HFFc6 (cell line): ENCODE data around the gene SEMA3A. TPM values are rescaled to one million over a fixed set of nuclear protein-coding genes. Genes with fewer than 3 reads are reported as not detected.

Experiments
- DNase-seq: peaks from one replicate; pipeline ENCODE4 v3.0.0-alpha.2; 2018
- H3K27ac Mint-ChIP-seq: 2 replicates; pipeline ENCODE4 v1.8.0; 2020; ENCODE audit warnings: mild to moderate bottlenecking, mixed read lengths
- H3K27me3 Mint-ChIP-seq: 2 replicates; pipeline ENCODE4 v1.8.0; 2021; ENCODE audit warnings: mild to moderate bottlenecking, moderate library complexity, mixed read lengths; ENCODE audit not compliant: insufficient read depth
- H3K36me3 Mint-ChIP-seq: 2 replicates; pipeline ENCODE4 v1.8.0; 2021; ENCODE audit warnings: low read depth, mixed read lengths
- H3K4me1 Mint-ChIP-seq: 2 replicates; pipeline ENCODE4 v1.8.0; 2020; ENCODE audit warnings: low read depth, mixed read lengths
- H3K4me3 Mint-ChIP-seq: 2 replicates; pipeline ENCODE4 v1.8.0; 2020; ENCODE audit warnings: mild to moderate bottlenecking, moderate library complexity, mixed read lengths
- H3K9me3 Mint-ChIP-seq: 2 replicates; pipeline ENCODE4 v1.8.0; 2020; ENCODE audit warnings: mild to moderate bottlenecking, mixed read lengths
- total RNA-seq, 6 experiments: library from RNA; stranded (reverse); fragmentation: NEBNext Ultra II Directional; extraction: Animal tissue kit (Norgen Biotek cat#: 25700); gene quantifications; 2 replicates in 1 of 6; 3 replicates in 5 of 6; pipeline ENCODE4 v1.2.3, GENCODE V29; 2021
- TF ChIP-seq, protein P1 (sequence below): fragments of 200-600 bp; sonication (generic); IDR thresholded peaks from 2 replicates; pipeline ENCODE4 v1.5.0; 2021; ENCODE audit warnings: antibody characterized with exemption, mild to moderate bottlenecking

SEMA3A gene
- total RNA-seq, 6 experiments from 2014 or later: 56.9 to 86.2 (median 74.4) TPM

DNA sequence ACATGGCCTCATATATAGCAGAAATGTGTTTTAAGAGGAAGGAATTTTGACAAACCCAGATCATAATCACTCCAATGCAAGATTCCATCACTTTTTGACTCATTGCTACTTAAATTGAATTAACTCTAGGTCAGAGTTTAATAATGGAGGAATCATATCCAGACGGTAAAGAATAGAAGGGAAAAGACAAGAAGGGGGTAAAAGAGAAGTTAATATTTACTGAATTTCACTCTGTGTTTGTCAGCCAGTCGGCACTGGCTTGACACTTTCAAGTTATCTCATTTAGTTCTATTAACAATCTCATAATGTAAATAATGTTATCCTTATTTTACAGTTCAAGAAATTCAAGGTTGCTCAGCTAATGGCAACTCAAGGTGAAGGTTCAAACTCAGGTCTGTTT is 147.5 kb downstream of the SEMA3A start:
- H3K36me3 Mint-ChIP-seq: peaks cover 19% of the 10 kb centered on the region
- H3K27me3 Mint-ChIP-seq: no peaks in the 10 kb centered on the region; the same call in 1 of the 2 replicates
- DNase-seq: no peak
- TF ChIP-seq, protein P1, sequence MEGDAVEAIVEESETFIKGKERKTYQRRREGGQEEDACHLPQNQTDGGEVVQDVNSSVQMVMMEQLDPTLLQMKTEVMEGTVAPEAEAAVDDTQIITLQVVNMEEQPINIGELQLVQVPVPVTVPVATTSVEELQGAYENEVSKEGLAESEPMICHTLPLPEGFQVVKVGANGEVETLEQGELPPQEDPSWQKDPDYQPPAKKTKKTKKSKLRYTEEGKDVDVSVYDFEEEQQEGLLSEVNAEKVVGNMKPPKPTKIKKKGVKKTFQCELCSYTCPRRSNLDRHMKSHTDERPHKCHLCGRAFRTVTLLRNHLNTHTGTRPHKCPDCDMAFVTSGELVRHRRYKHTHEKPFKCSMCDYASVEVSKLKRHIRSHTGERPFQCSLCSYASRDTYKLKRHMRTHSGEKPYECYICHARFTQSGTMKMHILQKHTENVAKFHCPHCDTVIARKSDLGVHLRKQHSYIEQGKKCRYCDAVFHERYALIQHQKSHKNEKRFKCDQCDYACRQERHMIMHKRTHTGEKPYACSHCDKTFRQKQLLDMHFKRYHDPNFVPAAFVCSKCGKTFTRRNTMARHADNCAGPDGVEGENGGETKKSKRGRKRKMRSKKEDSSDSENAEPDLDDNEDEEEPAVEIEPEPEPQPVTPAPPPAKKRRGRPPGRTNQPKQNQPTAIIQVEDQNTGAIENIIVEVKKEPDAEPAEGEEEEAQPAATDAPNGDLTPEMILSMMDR: no peak
- H3K4me1 Mint-ChIP-seq: peaks cover 48% of the 10 kb centered on the region
- no peak overlapping the region for H3K4me3 Mint-ChIP-seq
- no peaks in the 10 kb centered on the region for H3K9me3 Mint-ChIP-seq
- H3K27ac Mint-ChIP-seq: no peak overlapping the region

DNA sequence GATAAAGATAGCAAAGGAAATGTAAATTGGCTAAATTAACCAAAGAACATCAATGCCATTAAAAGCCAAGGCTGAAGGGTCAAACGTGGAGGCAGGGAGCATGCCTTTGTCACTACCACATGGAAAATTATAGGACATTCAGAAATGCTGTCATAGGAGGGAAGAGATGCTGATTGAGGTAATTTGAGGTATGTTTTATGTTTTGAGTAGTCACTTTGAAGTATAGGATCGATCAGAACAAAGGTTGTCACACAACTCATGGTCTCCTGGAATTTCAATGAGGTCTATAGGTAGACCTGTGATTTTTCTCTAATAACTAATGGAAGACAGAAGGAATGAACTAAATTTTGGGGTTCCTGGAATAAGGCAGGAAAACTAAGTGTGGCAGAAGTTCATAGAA is 149.8 kb downstream of the SEMA3A start:
- Mint-ChIP-seq H3K27ac (no peak overlapping the region), H3K36me3 (peaks cover 19% of the 10 kb centered on the region), H3K9me3 (no peaks in the 10 kb centered on the region), H3K4me3 (no peak overlapping the region), H3K27me3 (no peaks in the 10 kb centered on the region; the same call in 1 of the 2 replicates), H3K4me1 (peaks cover 63% of the 10 kb centered on the region)
- TF ChIP-seq, protein P1: no peak
- DNase-seq: no peak

DNA sequence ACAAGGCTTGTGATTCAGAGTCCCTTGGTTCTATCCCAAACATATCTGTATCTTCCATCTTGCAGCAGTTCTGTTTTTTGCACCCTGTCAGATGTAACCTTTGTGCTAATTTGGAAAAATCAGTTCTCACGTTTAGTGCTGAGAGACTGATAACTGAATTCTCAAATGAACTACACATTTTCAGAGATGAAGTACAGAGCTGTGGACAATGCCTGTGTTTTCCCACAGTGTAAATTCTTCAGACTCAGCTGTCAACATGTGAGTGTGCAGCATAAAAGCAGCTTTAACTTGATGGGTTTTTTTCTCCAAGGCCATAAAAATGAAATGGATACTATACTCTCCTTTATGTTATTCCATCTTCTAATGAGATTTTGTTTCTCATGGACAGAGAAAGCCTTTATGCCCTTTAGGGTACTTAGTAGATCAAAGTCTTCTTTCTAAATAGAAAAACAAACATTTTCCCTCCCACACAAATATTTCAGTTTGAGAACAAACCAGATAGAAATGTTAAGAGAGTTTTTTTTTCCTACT is 150.9 kb downstream of the SEMA3A start:
- Mint-ChIP-seq H3K9me3 (no peaks in the 10 kb centered on the region), H3K27ac (peak overlapping the region; percentile 36; the same call in 1 of the 2 replicates), H3K4me1 (peaks cover 58% of the 10 kb centered on the region), H3K27me3 (no peaks in the 10 kb centered on the region; the same call in 1 of the 2 replicates), H3K4me3 (no peak overlapping the region), H3K36me3 (peaks cover 23% of the 10 kb centered on the region)
- TF ChIP-seq, protein P1: no peak
- no peak for DNase-seq

DNA sequence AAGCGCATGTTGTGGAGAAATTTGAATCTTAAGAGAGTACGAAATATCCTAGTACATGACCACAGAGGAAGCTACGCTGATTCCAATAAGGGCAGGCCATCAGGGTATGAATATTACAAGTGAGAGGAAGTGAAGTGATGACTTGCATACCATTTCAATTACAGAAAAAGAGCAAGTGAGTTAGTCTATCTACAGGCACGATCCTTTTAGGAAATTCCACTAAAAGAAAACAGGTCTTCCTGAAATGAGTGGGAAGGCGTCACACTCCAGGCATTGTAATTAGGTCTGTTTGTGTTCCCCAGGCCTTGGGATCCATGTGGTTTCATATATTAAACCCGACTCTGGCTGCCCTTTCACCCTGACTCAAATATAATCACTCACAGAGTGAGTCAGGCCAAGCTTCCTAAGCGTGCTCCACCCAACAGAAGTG is 152.5 kb downstream of the SEMA3A start:
- peak overlapping the region; percentile 80 for H3K27ac Mint-ChIP-seq
- peaks cover 23% of the 10 kb centered on the region for H3K36me3 Mint-ChIP-seq
- TF ChIP-seq, protein P1: no peak
- H3K9me3 Mint-ChIP-seq: no peaks in the 10 kb centered on the region
- peak overlapping the region; percentile 63 for H3K4me3 Mint-ChIP-seq
- DNase-seq: peak; percentile 82
- no peaks in the 10 kb centered on the region; the same call in 1 of the 2 replicates for H3K27me3 Mint-ChIP-seq
- peaks cover 52% of the 10 kb centered on the region for H3K4me1 Mint-ChIP-seq

DNA sequence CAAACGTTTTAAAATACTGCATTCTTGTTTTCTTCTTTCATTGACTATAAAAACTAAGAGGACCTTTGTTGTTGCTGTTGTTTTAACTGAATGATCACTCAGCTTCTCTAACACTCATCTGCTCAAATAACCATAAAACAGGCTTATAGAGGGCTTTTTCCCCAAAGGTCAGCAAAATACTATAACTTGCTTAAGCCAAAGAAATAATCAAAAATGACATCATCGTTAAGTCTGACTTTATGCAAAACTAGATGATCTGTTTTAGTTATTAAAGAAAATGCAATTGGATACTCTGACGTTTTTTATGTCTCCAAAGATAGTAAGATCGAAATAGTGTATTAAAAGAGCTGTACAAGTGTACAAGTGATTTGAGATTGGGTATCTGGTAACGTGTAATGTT is 152.9 kb downstream of the SEMA3A start:
- TF ChIP-seq, protein P1: no peak
- Mint-ChIP-seq H3K36me3 (peaks cover 23% of the 10 kb centered on the region), H3K4me3 (peak overlapping the region; percentile 63), H3K4me1 (peaks cover 47% of the 10 kb centered on the region), H3K27me3 (no peaks in the 10 kb centered on the region; the same call in 1 of the 2 replicates), H3K9me3 (no peaks in the 10 kb centered on the region), H3K27ac (peak overlapping the region; percentile 80)
- DNase-seq: no peak
